Measurements from ENCODE around the gene TULP4. TPM values are rescaled to one million over a fixed set of nuclear protein-coding genes. Genes with fewer than 3 reads are reported as not detected.
"Not testable (repeated sequence)": the region's sequence is repeated elsewhere in the genome, so short reads cannot be mapped to it uniquely, and the experiment has no call there.

The TULP4 gene
- total RNA-seq, 1 donor from 2014 or later, result 171 TPM

DNA sequence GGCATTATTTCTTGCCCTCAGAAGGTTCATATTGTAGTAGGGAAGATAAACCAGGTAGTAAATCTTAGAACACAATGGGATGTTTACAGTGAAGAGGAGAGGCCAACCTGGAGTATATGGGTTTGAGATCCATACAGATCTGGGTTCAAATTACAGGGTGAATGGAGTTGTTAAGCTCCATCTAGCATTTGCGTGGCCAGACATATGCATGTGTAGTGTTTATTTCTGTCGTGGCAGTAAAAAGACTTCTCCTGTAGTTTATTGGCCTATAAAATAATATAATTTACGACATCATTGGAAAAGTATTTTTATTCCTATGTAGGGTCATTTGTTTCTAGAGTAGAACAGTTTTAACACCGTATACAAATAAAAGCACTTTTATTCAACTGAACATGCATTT is 25.2 kb upstream of the TULP4 start:
- Mint-ChIP-seq H3K4me1 (ENCODE audit: low read depth) (no peaks in the 10 kb centered on the region), H3K36me3 (ENCODE audit: insufficient read depth) (peaks cover 18% of the 10 kb centered on the region), H3K9me3 (ENCODE audit: low read depth) (no peaks in the 10 kb centered on the region), H3K27me3 (no peaks in the 10 kb centered on the region), H3K27ac (no peak overlapping the region), H3K4me3 (ENCODE audit: low read depth) (no peak overlapping the region)
- TF ChIP-seq, protein P1, sequence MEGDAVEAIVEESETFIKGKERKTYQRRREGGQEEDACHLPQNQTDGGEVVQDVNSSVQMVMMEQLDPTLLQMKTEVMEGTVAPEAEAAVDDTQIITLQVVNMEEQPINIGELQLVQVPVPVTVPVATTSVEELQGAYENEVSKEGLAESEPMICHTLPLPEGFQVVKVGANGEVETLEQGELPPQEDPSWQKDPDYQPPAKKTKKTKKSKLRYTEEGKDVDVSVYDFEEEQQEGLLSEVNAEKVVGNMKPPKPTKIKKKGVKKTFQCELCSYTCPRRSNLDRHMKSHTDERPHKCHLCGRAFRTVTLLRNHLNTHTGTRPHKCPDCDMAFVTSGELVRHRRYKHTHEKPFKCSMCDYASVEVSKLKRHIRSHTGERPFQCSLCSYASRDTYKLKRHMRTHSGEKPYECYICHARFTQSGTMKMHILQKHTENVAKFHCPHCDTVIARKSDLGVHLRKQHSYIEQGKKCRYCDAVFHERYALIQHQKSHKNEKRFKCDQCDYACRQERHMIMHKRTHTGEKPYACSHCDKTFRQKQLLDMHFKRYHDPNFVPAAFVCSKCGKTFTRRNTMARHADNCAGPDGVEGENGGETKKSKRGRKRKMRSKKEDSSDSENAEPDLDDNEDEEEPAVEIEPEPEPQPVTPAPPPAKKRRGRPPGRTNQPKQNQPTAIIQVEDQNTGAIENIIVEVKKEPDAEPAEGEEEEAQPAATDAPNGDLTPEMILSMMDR (IDR thresholded peaks at IDR 0.05; ENCODE audit: unreplicated experiment), result no peak
- DNase-seq (ENCODE audit: low spot score, unreplicated experiment), result no peak

DNA sequence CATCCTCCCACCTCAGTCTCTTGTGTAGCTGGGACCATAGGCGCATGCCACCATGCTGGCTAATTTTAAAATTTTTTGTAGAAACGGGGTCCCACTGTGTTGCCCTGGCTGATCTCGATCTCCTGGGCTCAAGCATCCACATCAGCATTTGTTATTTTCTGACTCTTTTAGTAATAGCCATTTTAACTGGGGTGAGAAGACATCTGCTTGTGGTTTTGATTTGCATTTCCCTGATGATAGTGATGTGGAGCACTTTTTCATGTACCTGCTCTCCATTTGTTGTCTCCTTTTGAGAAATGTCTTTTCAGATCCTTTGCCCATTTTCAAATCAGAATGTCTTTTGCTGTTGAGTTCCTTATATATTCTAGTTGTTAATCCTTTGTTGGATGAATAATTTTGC is 22.2 kb upstream of the TULP4 start:
- no peak overlapping the region for H3K27ac Mint-ChIP-seq
- TF ChIP-seq, protein P1 (IDR thresholded peaks at IDR 0.05; ENCODE audit: unreplicated experiment), result no peak
- peaks cover 29% of the 10 kb centered on the region for H3K36me3 Mint-ChIP-seq (ENCODE audit: insufficient read depth)
- no peak overlapping the region for H3K4me3 Mint-ChIP-seq (ENCODE audit: low read depth)
- H3K27me3 Mint-ChIP-seq, result no peaks in the 10 kb centered on the region
- H3K9me3 Mint-ChIP-seq (ENCODE audit: low read depth), result peaks cover 6% of the 10 kb centered on the region
- no peaks in the 10 kb centered on the region for H3K4me1 Mint-ChIP-seq (ENCODE audit: low read depth)
- no peak for DNase-seq (ENCODE audit: low spot score, unreplicated experiment)

- TF ChIP-seq, protein P1 (IDR thresholded peaks at IDR 0.05; ENCODE audit: unreplicated experiment), result no peak
- H3K27ac Mint-ChIP-seq, result no peak overlapping the region
- H3K27me3 Mint-ChIP-seq, result no peaks in the 10 kb centered on the region
- H3K4me1 Mint-ChIP-seq (ENCODE audit: low read depth), result no peaks in the 10 kb centered on the region
- H3K4me3 Mint-ChIP-seq (ENCODE audit: low read depth), result no peak overlapping the region
- DNase-seq (ENCODE audit: low spot score, unreplicated experiment), result no peak
- H3K9me3 Mint-ChIP-seq (ENCODE audit: low read depth), result peaks cover 7% of the 10 kb centered on the region
- H3K36me3 Mint-ChIP-seq (ENCODE audit: insufficient read depth), result peaks cover 34% of the 10 kb centered on the region
Measured at GRCh38 chr6:158290659-158291058, 21.6 kb upstream of the TULP4 start.

DNA sequence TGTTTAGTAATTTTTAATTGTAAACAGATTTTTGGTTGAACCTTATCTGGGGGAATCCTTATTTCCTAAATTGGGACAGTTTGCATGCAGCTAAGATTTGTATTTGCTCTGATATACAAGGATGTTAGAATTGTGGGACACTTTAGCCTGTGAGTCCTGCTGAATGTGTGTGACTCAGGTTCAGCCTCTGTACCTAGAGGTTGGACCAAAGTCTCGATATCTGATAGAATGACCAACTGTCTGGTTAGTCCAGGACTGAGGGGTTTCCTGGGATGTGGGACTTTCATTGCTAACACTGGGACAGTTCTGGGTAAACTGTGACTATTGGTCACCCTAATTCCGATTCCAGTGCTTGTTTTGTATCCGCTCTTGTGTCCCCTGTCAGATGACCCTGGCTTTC is 20.2 kb upstream of the TULP4 start:
- Mint-ChIP-seq H3K4me1 (ENCODE audit: low read depth) (no peaks in the 10 kb centered on the region), H3K4me3 (ENCODE audit: low read depth) (no peak overlapping the region), H3K27ac (no peak overlapping the region), H3K27me3 (no peaks in the 10 kb centered on the region), H3K36me3 (ENCODE audit: insufficient read depth) (peaks cover 45% of the 10 kb centered on the region), H3K9me3 (ENCODE audit: low read depth) (peaks cover 16% of the 10 kb centered on the region)
- TF ChIP-seq, protein P1 (IDR thresholded peaks at IDR 0.05; ENCODE audit: unreplicated experiment), result no peak
- DNase-seq (ENCODE audit: low spot score, unreplicated experiment), result no peak

DNA sequence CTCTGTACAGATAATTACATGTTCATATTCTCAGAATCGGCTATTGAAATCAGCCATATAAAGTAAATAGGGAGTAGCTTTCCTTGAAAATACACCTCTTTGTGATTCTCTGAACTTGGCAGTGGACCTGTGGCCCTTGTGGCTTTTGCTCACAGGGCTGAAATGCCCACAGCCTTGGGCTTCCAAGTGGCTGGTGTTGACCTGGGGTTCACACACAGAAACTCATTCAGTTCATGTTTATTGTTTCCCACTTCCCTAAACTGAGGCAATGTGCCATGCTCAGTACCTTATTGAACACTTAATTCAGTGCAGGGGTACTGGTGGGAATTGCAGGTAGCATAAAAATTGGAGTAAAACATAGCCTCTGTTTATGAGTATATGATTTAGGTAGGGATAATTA is 19.1 kb upstream of the TULP4 start:
- Mint-ChIP-seq H3K27me3 (no peaks in the 10 kb centered on the region), H3K4me3 (ENCODE audit: low read depth) (no peak overlapping the region), H3K36me3 (ENCODE audit: insufficient read depth) (peaks cover 52% of the 10 kb centered on the region), H3K4me1 (ENCODE audit: low read depth) (no peaks in the 10 kb centered on the region), H3K9me3 (ENCODE audit: low read depth) (peaks cover 22% of the 10 kb centered on the region), H3K27ac (peak overlapping the region; percentile 49)
- no peak for DNase-seq (ENCODE audit: low spot score, unreplicated experiment)
- TF ChIP-seq, protein P1 (IDR thresholded peaks at IDR 0.05; ENCODE audit: unreplicated experiment), result no peak

DNA sequence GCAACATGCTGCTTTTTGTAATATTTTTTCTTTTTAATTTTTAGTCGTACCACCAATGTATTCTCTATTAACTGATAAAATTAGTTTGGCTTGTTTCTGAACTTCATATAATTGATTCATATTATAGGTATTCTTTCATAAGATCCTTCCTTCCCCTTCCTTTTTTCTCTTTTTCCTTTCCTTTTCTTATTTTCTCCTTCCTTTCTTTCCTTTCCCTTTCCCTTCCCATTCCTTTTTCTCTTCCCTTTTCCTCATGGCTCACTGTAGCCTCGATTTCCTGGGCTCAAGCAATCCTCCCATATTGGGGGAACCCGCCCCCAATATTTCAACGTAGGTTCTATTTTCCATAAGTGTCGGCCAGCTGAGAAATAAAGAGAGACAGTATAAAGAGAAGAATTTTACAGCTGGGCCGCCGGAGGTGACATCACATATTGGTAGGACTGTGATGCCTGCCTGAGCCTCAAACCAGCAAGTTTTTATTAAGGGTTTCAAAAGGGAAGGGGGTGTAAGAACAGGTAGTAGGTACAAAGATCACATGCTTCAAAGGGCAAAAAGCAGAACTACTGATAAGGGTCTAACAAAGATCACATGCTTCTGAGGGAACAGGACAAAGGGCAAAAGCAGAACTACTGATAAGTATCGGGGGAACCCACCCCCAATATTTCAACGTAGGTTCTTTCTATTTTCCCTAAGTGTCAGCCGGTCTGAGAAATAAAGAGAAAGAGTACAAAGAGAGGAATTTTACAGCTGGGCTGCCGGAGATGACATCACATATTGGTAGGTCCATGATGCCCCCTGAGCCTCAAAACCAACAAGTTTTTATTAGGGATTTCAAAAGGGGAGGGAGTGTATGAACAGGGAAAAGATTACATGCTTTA is 16.1 kb upstream of the TULP4 start:
- H3K4me3 Mint-ChIP-seq (ENCODE audit: low read depth); H3K27me3 Mint-ChIP-seq; H3K4me1 Mint-ChIP-seq (ENCODE audit: low read depth); DNase-seq (ENCODE audit: low spot score, unreplicated experiment): not testable (repeated sequence)
- peaks cover 62% of the 10 kb centered on the region for H3K36me3 Mint-ChIP-seq (ENCODE audit: insufficient read depth)
- H3K9me3 Mint-ChIP-seq (ENCODE audit: low read depth), result peaks cover 31% of the 10 kb centered on the region
- peak overlapping the region; percentile 10 for H3K27ac Mint-ChIP-seq

GRCh38 chr6:158296854-158297324 is 15.4 kb upstream of the TULP4 start:
- not testable (repeated sequence) for H3K4me3 Mint-ChIP-seq (ENCODE audit: low read depth); H3K27ac Mint-ChIP-seq; H3K27me3 Mint-ChIP-seq; H3K4me1 Mint-ChIP-seq (ENCODE audit: low read depth); DNase-seq (ENCODE audit: low spot score, unreplicated experiment)
- peaks cover 31% of the 10 kb centered on the region for H3K9me3 Mint-ChIP-seq (ENCODE audit: low read depth)
- H3K36me3 Mint-ChIP-seq (ENCODE audit: insufficient read depth), result peaks cover 63% of the 10 kb centered on the region

GRCh38 chr6:158297657-158298056 is 14.6 kb upstream of the TULP4 start:
- not testable (repeated sequence) for H3K27me3 Mint-ChIP-seq; H3K4me3 Mint-ChIP-seq (ENCODE audit: low read depth); H3K27ac Mint-ChIP-seq; H3K4me1 Mint-ChIP-seq (ENCODE audit: low read depth); DNase-seq (ENCODE audit: low spot score, unreplicated experiment)
- Mint-ChIP-seq H3K36me3 (ENCODE audit: insufficient read depth) (peaks cover 61% of the 10 kb centered on the region), H3K9me3 (ENCODE audit: low read depth) (peaks cover 31% of the 10 kb centered on the region)
